Measurements from ENCODE around the gene DAB1.

Gene DAB1

DNA sequence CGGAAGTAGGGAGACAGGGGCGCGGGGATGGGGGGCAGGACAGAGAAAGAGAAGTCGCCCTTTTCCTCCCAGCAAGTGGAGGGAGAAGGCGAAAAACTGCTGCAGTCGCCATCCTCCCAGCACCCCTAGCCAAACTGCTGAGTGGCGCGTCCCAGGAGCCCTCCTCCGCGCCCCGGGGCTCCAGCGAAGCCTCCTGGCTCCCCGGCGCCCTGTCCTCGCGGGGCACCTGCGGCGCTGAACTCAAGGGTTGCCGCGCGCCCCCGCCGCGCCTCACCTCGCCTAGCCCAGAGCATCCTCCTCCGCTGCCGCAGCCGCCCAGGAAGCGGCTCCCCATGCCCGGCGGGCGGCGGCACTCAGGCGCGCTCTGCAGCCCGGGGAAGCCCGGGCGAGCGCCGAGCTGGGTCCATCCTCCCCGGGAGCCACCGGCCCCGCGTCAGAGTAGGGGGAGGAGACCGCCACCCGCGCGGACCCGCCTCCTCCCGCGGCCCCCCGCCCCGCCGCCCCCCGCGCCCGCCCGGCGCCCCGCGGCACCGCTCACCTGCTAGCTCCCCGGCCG, at the start of gene DAB1:
TSS of gene DAB1 (minus strand) at position 405 of the 556 bp plus-strand sequence. CDS start 133,030 bp downstream, outside the sequence.
- DNase-seq: no peak

DNA sequence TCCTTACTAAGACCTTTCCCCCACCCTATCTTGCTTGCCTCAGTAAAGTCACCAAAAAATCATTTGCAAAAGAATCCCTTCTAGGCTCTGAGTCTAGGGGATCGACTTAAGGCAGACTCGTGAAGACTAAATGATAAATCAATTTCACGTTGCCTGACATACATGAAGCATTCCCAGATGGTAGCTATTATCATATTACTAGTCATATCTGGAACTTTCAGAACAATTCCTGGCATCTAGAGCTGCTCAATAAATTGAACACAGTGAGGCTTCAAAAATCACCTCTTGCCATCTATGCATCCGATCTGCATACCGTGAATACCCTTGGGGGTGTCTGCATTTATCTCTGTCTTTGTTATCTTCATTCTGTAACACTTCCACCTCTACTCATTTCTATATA, 49.6 kb upstream of the DAB1 start:
- DNase-seq: no peak

DNA sequence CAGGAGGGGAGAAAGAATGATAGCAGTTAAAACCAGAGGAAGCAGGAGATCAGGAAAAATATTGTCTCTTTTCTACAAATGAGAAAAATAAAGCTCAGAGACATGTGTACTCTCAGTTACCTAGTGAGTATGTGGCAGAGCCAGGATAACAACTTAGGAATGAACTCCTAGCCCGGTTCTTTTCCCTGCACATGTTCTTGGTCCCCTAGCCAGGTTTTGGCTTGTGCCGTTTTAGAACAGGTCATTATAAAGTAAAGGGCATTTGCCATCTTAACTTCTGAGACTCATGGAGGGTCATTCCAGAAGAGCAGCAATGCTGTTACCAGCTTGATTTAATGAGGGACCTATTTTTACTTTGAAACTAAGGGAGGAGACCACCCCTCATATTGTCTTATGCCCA, 48.1 kb upstream of the DAB1 start:
- no peak for DNase-seq

DNA sequence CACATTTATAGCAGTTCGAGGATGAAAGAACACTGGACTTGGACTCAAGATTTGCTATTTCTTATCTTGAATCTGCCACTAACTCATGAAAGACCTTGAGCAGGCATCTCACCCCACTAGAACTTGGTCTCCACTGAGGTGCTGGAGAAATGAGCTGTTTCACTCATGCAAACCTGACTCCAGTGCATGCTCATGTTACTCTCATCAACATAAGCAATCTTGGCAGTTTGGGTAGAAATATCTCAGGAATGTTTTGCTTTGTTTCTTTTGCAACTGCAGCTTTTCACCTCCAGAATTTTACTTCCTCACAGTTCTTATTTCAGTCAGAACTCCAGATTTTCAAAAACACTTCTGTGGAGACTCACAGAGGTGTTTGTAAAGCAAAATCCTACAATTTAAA, 46.2 kb upstream of the DAB1 start:
- no peak for DNase-seq

DNA sequence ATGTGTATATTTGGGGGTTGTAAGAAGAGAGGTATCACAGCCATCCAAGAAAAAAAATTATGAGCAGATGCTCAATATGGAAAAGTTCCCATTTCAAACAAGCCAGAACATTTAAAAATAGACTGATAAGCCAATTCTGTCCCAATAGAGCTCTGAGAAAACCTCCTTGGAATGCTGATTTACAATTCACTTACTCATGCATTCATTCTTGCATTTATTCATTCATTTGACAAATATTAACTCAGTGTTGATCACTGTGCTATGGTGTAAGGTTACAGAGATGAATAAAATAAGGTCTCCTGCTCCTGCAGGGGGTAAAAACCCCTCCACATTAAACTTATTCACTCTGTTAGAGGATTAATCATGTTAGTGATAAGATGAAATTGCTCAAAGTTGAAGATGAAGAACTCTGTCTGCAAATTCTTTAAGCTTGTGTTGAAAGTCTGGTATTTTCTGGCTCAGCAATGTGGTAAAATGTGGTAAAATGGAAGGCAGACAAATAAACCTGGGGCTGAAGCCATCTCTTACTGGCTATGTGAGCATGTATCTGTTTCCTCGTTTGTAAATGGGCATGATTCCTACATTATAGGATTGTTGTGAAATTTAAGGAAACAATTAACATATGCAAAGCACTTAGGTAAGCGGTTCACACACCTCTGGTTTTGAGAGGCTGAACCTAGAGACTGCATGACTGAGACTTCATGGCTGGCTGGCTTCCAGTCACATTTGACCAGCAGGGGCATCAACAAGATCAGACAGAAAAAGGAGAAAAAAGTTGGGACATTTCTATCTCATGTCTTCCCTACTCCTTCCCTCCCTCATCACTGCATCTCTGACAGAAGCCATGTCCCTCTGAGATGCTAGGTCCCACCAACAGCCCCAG, 45.0 kb upstream of the DAB1 start:
- no peak for DNase-seq

DNA sequence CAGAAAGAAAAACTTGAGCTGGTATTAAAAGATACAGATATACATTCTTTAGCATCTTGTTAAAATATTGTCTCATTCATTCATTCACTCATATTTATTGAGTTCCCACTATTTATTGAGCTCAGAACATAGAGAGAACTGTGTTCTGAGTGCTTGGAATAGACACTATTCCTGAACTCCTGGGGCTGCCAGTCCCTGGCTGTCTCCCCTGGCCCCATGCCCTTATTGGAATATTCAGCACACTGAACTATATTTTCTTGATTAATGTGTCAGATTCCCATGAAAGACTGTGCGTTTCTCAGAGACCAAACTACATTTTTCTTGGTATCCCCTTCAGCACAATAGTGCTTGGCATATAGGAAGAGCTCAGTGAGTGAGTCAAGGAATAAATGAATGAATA, 44.0 kb upstream of the DAB1 start:
- DNase-seq: no peak

DNA sequence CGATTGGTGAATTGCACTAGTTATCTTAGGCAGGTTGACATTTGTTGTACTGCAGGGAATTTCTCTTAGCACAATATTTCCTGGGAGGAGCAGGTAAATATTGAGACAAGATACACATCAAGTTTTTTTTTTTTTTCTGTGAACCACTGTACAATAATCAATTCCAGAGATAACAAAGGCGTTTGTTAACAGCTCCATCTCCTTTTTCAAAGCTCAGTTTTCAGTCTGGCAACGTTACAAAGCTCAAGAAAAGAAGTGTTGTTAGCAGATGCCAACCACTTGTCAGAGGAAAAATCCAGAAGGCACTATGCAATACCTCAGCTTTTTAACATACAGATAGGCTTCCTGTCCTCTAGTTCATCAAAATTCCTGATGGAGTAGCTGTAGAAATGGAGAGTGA, 40.9 kb upstream of the DAB1 start:
- no peak for DNase-seq

DNA sequence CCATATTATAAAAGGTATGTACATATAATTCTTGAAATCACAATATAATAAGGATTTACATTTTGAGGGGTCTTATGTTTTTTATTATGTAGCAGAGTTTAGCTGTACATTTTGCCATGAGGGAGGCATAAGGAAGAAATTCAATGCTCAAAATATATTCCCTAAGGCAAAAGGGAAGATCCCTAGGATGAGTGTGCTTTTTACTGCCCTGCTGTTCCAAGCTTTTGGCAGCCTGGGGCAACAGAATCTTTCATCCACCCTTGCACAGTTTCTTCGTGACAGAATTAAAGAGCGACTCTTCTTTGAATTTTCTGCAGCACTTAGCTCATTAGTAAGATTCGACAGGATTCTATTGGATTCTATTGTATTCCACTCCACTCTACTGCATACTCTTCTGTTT, 39.5 kb upstream of the DAB1 start:
- no peak for DNase-seq

DNA sequence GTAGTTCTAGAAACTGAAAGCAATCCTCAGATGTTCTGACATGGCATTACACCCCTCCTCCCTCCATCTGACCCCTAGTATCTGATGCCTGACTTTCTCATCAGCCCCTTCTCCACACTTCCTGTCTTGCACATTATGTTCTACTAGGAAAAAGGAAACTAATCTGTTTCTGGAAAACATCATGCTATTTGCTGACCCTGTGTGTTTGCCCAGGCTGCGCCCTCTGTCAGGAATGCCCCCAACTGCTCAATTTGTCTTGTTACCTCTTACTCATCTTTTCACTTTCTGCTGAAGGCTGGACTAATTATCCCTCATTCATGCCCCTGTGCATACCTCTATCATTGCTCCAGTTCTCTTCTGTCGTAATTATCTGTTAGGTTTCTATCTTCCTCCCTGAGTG, 37.5 kb upstream of the DAB1 start:
- DNase-seq: no peak

DNA sequence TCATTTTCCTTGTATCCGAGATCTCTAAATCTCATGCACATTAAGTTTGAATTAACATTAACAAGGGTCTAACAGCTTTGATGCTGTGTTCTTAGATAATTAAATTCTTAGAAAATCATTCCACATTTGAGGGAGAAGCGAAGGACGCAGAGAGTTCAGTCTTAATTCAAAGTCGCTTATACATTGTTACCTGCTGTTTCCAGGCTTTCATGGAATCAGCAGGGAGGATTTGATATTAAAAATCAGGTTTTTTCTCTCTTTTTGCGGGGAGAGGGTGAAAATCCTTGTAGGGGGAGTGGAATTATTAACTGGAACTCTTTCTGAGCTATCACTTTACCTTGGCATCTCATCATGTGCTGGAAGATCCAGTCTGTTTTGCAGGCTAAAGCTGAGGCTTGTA, 27.7 kb upstream of the DAB1 start:
- DNase-seq: no peak

DNA sequence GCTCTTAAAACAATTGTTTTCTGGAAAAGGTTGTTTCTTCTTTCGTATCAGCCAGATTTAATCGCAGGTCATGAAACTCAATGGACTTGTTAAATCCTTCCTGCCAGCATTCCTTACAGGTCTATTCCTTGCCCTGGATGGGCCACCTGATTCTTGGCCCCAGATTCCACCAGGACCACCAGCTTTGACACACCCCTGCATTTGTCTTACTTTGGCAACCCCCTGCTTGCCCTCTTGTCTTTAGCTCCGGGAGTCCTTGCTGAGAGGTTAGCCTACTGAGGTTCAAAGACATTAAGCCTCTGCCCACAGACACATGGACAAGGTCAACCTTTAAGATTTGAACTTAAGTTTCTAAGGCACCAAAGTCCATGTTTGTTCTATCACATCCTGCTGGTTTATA, 27.1 kb upstream of the DAB1 start:
- DNase-seq: no peak

DNA sequence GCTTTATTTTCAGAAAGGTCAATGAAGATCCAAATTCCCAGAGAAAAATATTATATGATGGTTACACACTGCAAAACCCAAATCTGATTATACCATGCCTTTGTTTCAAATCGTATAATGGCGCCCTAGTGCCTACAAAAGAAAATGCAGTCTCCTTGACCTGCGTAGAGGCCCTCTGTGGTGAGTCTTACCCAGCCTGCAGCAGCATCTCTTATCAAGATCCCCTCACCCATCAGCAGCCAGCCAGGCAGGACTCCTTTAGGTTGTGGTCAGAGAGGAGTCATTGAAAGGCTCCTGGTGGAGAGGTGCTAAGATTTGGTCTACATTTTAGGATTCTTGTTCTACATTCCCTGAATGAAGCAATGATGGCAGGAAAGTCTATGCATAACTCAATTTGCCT, 23.7 kb upstream of the DAB1 start:
- no peak for DNase-seq

DNA sequence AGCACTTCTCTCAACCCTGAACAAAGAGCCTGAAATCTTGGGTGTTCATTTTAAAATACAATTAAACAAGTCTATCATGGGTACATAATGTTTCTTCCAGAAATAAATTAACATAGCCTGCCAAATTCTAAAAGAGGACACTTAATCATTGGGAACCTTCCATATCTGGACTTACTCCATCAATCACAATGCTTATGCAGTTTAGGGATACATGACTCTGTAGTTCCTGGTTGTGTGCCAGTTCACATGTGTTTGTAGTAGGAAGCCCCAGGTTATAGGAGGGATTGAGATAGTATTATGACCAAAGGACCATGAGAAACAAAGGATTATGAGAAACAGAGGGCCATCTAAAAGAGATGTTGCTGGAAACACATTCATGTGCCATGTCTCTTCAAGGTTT, 19.1 kb upstream of the DAB1 start:
- no peak for DNase-seq

DNA sequence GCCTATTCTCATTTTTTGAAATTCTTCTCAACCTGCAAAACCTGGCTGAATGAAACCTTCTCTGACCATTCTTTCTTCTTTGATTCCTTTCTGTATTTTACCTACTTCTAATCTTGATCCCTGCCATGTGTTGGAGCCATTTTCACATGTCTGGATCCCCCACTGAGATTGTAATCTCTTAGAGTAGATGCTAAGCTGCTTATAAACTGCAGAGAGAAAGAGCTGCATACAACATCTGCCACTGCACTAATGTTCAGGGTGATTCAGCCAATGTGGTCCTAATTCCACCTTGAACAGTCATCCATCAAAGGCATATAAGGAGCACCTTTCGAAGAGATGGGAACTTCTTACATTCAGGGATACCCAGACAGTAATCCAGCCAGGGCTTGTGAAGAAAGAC, 16.2 kb upstream of the DAB1 start:
- DNase-seq: no peak

DNA sequence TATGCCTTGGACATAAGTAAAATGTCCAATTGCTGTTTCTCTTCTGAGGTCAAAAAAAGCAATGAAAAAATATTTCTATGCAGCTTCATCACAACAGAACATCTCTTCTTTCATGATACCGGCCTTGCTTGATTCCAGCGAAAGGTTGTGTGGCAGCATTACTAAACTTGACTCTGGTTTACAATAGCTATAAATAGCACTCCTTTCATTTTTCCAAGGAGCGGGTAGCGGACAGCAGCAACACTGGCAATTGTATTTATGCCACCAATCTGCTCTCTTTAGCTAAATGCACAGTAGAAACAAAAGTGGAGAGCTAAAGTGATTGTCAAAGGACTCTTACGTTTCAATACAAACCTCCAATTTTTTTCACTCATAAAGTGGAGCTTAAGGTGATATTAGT, 7.5 kb upstream of the DAB1 start:
- DNase-seq: no peak

DNA sequence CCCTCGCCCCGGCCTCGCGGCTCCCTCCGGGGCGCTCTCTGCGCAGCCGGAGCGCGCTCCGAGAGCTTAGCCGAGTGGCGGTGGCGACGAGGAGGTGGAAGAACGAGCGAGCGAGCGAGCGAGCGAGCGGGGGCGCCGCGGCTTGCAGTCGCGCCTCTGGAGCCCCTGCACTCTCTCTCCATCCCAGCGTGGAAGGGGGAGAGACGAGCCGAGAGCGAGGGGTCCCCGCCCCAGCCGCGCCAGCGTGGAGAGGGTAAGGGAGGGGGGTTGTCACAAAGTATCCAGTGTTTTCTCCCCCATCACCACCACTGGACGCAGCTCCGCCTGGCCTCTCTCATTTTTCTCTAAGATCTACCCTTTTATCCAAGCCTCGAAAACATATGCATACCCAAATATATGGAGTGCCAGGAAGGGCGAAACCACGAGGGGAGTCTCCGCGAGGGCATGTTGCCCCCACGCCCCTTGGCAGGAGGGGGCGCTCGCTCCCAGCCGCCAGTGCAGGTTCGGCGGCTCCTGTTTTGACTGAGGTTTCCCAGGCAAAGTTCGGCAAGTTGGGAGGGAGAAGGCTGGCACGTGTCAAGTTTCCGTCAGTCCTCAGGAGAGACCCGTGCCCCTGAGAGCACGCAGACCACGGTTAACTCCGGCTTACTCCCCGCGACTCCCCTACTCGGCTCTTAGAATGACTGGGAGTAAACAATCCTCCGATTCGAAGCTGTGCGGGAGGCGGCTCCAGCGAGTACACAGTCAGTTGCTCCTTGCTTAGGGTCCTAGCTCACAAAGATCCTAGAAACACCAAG, 569 bp upstream of the DAB1 start:
- no peak for DNase-seq

DNA sequence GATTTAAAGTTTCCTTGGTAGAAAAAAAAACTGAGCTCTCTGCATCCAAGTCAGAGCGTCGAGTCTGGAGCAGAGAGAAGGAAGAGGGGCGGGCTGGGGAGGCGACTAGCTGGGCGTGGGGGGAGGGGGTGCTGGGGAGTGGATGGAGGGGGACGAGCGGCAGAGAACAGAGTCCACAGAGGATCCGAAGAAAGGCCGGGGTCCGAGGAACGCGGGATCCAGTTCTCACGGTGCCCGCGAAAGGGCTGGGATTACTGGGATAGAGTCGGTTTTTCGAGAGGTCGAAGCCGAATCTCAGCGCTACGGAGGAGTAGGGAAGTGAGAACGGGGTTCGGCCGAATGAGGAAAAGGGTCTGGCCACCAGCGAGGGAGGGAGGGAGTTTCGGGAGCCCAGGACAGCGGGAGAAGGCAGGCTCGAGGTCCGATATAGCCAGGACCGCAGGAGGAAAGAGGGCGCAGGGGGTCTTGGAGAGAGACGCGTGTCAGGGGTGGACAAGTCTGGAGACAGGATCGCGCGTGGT, 665 bp downstream of the DAB1 start:
- DNase-seq: no peak

DNA sequence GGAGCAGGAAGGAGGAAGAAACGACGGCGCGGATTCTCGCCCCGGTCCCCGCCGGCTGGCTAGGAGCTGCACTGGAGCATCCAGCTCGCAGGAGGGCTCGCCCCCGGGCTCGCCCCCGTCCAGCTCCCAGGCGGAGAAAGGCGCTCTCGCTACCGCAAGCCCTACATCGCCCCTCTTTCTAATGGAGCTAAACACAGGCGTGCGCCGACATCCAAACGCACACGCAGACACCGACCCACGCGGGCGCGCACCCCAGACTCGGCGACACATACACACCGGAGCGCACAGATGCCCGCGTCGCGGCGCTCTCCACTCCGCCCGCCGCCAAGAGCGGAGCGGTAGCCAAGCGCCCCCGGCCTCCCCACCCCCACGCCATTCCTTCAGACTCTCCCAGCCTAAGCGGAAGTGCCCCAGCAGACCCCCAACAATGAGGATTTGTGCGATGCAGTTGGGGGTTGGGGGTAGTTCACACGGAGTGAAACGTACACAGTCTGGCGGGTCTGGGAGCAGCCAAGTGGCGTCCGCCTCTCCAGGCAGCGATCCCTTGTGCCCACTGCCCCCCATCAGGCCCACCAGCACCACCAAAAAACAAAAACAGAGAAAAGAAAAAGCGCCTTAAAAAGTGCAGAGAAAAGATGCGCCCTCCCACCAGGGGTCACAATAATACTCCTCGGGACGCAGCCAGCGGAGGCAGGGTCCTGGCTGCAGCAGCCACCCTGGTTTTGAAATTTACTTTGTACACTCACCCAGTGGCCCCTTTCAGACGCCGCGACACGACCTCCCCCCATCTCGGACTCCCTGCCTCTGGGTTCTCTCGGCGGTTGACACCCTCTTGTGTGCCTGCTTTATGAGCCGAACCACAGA, 1.4 kb downstream of the DAB1 start:
- no peak for DNase-seq

DNA sequence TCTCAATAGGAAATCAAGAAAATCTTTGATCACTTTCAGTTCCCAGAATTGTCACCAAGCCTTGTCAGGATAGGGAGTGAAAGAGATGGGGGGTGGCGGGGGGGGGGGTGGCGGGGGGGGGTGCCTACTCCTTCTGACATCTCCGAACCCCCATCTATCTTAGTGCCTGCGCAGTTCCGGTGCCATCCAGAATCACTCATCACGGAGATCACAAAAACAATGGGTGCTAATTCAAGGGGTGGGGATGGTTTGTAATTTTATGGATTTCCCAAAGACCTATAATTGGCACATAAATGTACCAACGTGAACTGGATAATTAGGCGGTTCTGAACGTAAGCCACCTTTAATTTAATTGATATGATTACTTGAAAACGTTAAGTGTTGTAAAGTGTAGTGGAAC, 2.1 kb downstream of the DAB1 start:
- no peak for DNase-seq

DNA sequence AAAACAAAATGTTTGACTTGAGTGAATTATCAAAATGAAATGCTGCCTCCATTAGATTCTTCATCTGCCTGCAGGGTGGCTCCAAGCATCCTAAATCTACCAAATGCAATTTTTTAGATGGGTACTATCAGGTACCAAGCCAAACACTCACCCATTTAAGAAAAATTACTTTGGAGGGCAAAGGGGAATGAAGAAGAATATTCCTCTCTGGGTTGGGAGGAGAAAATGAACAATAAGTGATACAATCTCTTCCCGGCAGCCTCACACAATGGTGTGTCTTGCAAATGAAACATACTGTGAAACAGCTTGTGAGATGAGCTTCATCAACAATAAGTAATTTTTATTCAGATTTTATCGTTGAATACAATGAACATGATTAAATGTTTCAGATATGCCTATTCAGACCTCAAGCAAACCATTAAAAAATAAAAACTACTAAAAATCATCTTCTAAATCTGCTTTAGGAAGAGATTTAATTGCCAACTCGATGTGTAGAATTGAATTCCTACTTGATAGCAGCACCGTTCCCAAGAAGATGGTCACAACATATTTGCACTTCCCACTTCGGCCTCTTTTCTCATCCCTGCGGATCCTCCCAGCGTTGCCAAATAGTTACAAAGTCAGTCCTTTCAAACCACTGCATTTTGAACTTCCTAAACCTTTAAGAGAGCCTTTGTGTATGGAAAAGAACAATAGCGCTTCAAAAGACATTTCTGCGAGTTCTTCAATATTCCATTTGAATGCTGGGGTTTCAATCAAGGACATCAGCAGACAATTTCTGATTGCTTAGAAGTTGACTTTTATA, 2.7 kb downstream of the DAB1 start:
- DNase-seq: no peak

DNA sequence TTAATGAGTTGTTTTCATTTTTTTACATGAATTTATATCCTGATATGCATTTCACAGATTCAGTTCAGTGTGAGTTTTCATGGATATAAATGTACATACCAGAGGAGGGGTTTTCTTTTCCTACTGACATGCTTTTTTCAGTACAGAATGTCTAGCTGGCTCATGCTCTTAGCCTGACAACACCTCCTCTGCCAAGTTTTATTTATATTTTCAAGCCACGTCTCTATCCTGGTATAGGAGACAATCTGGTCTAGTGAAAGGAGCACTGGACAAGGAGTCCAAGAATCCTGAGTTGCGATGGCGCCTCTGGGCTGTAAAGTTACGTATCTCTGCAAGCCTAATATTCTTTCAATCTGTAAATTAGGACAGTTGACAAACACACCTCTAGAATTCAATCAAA, 4.9 kb downstream of the DAB1 start:
- no peak for DNase-seq

DNA sequence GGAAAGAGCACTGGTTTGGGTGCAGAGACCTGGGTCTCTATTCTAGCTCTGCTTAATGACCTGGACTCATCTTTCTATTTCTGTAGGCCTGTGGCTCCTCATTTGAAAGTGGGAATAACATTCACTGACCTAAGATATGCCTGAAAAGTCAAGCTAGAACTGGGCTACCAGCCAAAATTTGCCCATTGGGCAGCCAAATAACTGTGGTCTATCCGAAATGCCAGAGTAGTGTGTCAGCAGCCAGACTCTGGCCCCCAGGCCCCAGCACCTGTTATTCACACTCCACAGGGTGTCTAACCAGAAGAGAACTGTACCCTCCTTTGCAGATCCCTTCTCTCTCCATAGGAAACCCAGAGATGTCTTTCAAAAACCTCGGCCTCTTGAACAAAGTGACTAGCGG, 12.6 kb downstream of the DAB1 start:
- DNase-seq: no peak

Measured in CD4-positive, alpha-beta T cell treated with Interferon gamma for 1 hour (primary cell).